SKM-1 treated with dmso at 0.1 percent for 144 hours (cell line): ENCODE measurements around the gene MAPK8IP3.

ENCODE experiments used
- DNase-seq: peaks from one replicate; lab custom pipeline; 2025; ENCODE audit not compliant: unreplicated experiment; lab: John Stamatoyannopoulos, UW

The MAPK8IP3 gene

DNA sequence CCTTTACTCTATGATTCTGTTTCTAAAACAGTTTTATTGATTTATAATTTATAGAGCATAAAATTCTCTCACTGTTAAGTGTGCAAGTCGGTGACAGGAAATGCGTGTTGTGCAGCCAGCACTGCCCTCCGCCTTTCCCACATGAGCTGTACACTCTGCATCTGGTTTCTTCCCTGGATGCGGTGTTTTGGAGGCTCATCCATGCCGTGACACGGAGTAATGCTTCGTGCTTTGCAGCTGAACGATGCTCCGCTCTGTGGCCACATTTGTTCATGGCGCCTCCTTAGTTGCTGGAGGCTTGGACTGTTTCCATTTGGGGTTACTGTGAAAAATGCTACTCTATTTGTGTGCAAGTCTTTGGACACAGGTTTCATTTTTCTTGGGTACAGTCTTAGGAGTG, 94.7 kb downstream of the MAPK8IP3 start:
- DNase-seq = no peak

DNA sequence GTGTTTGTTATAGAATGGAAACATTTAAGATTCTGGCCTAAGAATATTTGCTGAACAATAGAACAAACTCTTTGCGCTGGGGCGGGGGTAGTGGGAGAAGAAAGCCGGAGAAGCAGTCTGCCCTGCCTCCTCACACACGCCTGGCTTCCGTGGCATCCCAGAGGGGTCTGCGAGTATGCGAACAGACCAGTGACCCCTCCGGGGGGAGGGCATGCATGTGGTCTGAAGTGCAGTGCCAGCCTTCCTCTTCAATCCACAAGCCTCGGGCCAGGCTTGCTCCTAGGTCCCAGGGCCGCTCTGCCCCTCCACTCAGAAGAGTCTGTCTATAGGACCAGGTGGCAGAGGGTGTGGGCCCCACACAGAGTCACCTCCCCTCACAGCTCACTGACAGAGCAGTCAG, 101.6 kb downstream of the MAPK8IP3 start:
- DNase-seq = no peak

DNA sequence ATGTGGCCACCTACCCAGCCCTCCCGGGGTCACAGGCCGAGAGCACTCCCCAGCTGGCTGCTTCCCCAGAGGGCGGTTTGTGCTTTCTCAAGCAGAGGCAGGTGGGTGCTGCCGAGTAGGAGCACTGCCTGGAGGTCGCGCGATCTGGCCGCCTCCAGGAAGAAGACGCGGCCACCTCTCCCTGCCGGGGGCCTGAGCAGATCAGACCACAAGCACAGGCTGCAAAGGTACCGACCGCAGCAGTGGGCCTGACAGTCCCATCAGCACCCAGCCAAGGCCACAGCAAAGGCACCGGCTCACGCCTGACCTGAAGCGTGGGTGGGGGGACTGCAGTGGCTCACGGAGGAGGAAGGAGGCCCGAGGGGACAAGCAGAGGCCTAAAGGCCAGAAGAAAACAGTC, 102.7 kb downstream of the MAPK8IP3 start:
- DNase-seq = no peak

DNA sequence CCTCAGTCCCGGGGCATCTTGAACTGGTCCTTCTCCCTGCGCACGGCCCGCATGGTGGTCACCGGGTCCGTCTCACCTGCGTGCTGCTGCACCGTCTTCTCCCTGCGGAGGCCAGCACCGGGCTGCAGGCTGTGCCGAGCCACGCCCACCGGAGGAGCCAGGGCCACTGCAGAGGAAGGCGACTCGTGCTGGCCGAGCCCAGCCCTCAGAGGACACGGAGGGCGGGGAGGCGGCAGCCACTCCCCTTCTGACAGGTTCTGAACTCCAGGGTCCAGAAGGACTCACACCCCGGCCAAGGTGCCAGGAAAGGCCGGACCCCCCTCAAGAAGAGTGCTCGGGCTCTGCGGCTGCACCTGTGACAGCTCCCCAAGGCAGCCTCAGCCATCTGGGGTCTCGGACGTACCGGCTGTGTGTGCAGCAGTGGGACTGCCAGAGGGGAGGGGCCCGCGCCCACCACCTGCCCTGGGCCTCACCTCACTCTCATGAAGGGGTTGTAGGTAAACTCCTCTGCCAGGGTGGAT, 103.3 kb downstream of the MAPK8IP3 start:
- DNase-seq = no peak

DNA sequence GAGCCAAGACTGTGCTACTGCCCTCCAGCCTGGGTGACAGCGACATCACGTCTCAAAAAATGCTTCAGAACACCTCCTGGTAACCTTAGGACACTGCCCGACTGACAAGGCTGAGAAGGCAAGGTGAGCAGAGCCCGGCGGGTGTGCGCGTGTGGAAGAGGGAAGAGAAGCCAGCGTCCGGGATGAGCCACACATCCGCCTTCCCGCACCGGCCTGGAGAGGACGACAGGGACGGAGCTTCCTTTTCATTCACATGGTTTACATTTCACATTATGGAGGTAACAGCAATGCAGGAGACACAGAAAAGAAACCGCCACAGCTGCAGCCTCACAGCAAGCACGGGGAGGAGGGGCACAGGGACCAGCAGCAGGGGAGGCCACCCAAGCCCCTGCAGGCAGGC, 104.1 kb downstream of the MAPK8IP3 start:
- no peak for DNase-seq

DNA sequence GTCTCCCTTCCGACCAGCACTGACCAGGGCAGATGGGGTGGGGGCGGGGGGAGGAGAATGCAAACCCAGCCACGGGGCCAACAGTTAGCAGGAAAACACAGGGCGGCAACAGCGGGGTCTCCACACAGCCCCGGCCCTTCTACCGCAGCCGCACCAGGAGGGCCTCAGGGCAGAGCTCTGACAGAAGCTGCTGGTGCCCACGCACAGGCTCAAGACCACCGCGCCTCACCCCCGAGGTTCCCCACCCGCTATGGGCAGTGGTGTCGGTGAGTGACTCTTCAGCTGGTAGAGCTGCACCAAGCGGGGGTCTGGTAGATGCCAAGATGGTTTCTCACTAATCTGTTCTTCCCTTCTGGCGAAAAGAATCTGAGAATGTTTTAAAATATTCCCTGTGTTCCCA, 104.5 kb downstream of the MAPK8IP3 start:
- no peak for DNase-seq

DNA sequence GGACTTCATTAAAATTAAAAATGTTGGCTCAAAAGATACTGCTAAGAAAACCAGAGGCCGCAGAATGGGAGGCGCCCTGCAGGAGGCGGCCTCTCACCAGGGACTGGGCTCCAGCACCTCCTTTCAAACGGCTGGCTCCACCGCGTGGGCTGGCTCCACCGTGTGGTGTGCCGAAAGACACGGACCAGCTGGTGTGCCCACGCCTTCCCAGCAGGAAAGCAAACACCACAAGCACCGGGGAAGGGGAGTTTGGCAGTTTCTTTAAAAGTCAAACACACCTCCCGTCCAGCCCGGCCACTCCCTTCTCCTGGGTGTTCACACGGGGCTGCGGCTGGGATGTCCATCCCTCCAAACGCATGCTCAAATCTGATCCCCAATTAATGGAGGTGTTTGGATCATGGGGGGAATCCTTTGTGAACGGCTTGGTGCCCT, 106.8 kb downstream of the MAPK8IP3 start:
- DNase-seq = no peak

DNA sequence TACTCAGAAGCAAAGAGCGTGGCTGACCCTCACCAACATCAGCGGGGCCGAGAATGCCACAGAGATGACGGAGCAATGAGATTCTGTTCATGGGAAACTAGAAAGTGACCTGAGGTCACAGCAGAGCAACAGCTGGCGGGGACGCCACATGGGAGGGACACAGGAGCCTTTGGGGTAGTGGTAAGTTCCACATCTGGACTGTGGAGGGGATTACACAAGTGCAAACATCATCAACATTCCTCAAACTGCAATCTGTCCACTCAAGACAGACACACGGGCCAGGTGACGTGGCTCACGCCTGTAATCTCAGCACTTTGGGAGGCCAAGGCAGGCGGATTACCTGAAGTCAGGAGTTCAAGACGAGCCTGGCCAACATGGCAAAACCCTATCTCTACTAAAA, 109.5 kb downstream of the MAPK8IP3 start:
- no peak for DNase-seq

DNA sequence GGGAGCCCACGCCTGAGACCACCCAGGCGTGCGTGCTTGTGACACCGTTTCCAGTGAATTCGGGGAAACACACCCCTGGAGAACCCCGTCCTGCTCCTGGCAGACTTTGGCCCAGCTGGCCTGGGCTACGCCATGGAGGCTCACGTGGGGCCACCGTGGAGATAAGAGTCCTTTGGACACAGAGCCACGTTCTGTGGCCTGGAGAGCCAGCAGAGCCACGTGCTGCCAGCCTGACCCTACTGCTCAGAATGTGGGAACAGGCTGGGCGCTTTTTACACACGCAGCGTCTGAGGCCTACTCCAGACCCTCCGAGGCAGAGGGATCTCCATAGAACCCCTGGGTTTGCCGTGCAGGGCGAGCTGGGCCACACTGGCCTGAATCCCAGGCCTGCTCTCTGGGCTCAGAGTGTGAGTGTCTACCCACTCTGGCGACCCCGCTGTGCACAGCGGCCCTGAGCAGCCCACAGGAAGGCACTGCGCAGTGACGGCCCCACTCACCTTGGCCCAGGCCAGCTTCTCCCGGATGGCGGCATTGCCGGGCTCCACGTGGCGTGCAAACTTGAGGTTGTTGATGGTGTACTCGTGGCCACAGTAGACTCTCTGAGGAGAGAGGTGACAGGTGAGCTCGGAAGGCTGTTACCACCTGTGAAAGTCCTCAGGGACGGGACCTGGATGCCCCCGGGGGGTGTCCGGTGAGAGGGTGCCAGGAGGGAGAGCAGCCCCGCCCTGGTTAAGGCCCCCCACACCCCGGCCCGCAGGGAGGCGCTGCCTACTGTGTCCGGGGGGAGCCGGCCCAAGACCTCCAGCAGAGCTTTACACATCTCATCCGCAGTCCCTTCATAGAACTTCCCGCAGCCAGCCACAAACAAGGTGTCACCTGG, 110.6 kb downstream of the MAPK8IP3 start:
- no peak for DNase-seq

DNA sequence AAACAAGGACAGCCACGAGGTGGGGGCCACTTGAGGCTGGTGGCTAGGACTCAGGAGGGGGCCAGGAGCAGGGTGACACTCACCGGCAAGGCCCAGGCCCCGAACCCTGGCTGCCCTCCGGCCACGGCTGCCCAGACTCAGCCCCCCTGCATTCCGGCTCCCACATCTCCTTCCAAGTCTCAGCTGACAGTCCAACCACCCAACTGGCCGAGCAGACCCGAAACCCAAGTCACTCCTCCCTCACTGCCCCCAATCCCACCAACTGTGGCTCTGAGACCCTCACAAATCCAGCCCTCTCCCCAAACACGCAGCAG, 111.2 kb downstream of the MAPK8IP3 start:
- DNase-seq = no peak

DNA sequence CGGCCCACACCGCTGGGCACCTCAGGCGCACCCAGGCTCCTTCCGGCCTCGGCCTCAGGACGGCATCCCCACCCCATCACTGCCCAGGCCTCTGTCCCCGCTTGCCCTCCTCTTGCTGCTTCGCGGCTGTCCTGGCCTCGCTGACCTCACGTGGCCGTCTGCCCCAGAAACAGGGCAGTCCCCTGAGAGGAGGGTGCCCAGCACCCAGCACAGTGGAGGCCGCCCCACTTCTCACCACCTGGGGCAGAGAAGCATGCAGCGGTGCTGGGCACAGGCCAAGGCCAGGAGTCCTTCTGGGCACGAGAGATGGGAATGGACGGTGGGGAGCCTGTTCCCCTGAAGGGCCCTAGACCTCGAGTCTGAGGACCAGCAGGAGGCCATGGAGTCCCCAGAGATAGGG, 111.7 kb downstream of the MAPK8IP3 start:
- DNase-seq = no peak

DNA sequence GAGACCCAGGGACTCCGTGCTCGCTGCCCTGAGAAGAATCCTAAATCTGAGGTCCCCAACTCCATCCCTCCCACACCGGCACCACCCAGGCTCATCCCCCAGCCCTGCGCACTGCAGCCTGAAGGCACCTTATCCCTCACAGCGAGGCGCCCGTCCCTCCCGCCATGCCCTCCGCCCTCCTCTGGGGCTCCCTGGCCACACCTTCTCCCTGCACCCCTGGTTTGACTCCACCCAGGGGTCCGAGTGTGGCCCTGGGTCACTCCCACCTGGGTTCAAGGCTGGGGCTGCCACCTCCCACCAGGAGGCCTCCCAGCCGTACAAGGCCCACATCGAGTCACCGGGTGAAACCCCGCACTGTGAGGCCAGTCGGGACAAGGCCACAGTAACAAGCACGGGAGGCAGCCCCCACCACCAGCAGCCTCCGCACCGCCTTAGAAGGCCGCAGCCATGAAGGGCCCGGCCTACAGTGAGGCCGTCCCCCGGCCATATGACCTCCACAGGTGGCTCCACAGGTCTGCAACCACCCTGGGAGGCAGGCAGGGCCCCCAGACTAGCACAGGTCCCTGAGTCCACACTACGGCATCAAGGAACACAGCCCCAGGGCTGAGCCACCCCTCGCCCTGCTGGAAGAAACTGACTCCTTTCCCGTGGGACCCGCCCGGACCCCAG, 112.3 kb downstream of the MAPK8IP3 start:
- no peak for DNase-seq

DNA sequence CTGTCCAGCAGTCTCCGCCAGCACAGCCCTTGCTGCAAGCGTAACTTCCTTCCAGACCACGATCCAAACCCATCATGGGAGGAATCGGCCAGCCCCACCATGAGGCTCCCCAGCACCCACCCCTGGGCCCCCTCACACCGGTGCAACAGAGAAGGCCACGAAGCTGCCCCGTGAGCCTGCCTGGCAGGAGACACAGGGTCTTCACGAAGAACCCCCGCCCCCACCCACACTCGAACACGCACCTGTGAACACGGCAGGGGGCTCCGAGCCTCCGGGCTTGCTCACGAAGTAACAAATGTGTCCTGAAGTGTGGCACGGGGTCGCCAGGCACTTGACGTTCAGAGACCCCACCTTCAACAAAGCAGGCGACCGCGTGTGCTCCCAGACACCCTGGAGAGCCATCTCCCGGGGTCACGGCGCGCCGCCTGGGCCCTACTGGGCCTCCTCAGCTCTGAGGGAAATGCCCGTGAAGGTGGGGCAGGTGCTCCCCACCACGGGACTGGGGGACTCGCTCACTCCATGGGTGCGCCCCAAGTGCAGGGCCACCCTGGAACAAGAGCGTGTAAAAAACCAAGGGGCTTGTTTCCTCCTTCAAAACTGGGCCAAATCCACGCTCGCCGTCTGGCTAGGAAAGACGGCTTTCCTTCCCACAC, 113.0 kb downstream of the MAPK8IP3 start:
- no peak for DNase-seq

DNA sequence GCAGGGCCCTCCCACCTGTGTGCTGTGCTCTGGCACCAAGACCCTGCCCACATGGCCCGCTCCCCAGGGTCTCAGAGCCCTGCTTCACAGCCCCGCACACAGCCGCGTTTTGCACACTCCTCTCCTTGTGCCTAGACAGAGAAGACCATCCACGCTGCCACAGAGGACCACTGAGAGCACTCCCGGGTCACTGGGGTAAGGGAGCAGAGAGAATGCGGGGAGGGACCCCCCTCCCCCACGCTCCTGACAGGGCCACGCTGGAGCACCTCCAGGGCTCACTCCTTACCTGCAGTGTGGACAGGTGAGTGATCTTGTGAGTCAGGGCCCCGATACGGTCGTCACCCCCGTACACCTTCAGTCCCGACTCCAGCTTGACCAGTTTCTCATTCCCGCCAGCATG, 113.6 kb downstream of the MAPK8IP3 start:
- no peak for DNase-seq
